Panc1 (cell line): ENCODE data around the gene KRIT1.

Experiments used
- POLR2AphosphoS5 ChIP-seq: IDR thresholded peaks from 2 replicates; pipeline ENCODE4 v1.6.1; 2012; ENCODE audit warnings: mild to moderate bottlenecking, low read depth, low read length, moderate library complexity
- SIN3A ChIP-seq: IDR thresholded peaks from 2 replicates; pipeline ENCODE4 v1.6.1; 2012; ENCODE audit warnings: low read depth, mild to moderate bottlenecking, low read length, moderate library complexity, borderline replicate concordance; ENCODE audit not compliant: insufficient read depth
- TCF7L2 ChIP-seq: IDR thresholded peaks from 2 replicates; pipeline ENCODE4 v1.6.1; 2011; ENCODE audit warnings: mild to moderate bottlenecking, low read depth, low read length, inconsistent platforms
- TF ChIP-seq, protein P1 (sequence below): fragments of 450-650 bp; IDR thresholded peaks from 2 replicates; pipeline ENCODE4 v1.5.1; 2017; ENCODE audit warnings: mild to moderate bottlenecking
- TF ChIP-seq, protein P2 (sequence below), 2 experiments: IDR thresholded peaks; 2 replicates each; pipeline ENCODE4 v1.6.1; 2011 to 2012; ENCODE audit warnings: low read depth in 2 of 2, control low read depth in 1 of 2, low read length in 1 of 2, mild to moderate bottlenecking in 1 of 2, moderate library complexity in 1 of 2; ENCODE audit not compliant: insufficient read depth in 1 of 2

DNA sequence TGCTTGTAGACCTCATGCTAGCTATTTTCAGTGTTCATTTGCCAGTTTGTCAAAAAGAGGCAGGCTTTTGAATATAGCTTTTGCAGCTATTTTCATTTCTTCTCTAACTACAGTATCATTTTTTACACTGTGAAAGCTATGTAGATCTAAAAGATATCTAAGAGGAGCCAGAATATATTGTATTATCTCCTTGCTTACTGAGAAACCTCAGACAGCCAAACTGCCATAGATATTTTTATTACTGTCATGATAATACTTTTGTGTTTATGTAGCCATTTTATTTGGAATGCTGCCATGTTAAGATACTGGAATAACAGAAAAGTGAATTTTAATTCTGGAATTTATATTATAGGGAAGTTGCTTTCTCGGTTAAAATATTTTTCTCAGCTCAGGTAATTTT, 37.2 kb upstream of the KRIT1 start:
- TF ChIP-seq, protein P1, sequence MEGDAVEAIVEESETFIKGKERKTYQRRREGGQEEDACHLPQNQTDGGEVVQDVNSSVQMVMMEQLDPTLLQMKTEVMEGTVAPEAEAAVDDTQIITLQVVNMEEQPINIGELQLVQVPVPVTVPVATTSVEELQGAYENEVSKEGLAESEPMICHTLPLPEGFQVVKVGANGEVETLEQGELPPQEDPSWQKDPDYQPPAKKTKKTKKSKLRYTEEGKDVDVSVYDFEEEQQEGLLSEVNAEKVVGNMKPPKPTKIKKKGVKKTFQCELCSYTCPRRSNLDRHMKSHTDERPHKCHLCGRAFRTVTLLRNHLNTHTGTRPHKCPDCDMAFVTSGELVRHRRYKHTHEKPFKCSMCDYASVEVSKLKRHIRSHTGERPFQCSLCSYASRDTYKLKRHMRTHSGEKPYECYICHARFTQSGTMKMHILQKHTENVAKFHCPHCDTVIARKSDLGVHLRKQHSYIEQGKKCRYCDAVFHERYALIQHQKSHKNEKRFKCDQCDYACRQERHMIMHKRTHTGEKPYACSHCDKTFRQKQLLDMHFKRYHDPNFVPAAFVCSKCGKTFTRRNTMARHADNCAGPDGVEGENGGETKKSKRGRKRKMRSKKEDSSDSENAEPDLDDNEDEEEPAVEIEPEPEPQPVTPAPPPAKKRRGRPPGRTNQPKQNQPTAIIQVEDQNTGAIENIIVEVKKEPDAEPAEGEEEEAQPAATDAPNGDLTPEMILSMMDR: no peak
- no peak for TF ChIP-seq POLR2AphosphoS5
- TF ChIP-seq, protein P2, sequence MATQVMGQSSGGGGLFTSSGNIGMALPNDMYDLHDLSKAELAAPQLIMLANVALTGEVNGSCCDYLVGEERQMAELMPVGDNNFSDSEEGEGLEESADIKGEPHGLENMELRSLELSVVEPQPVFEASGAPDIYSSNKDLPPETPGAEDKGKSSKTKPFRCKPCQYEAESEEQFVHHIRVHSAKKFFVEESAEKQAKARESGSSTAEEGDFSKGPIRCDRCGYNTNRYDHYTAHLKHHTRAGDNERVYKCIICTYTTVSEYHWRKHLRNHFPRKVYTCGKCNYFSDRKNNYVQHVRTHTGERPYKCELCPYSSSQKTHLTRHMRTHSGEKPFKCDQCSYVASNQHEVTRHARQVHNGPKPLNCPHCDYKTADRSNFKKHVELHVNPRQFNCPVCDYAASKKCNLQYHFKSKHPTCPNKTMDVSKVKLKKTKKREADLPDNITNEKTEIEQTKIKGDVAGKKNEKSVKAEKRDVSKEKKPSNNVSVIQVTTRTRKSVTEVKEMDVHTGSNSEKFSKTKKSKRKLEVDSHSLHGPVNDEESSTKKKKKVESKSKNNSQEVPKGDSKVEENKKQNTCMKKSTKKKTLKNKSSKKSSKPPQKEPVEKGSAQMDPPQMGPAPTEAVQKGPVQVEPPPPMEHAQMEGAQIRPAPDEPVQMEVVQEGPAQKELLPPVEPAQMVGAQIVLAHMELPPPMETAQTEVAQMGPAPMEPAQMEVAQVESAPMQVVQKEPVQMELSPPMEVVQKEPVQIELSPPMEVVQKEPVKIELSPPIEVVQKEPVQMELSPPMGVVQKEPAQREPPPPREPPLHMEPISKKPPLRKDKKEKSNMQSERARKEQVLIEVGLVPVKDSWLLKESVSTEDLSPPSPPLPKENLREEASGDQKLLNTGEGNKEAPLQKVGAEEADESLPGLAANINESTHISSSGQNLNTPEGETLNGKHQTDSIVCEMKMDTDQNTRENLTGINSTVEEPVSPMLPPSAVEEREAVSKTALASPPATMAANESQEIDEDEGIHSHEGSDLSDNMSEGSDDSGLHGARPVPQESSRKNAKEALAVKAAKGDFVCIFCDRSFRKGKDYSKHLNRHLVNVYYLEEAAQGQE (IDR thresholded peaks at IDR 0.05; ENCODE audit: insufficient read depth in 1 of 2, low read depth in 2 of 2, low read length in 1 of 2): no peak
- TF ChIP-seq SIN3A: no peak
- no peak for TF ChIP-seq TCF7L2
